Smooth muscle cell of the coronary artery (primary cell): ENCODE data around the gene TMEM11. TPM values are rescaled to one million over a fixed set of nuclear protein-coding genes. Genes with fewer than 3 reads are reported as not detected.

Experiments
- total RNA-seq: library from RNA; depleted of rRNA; stranded (reverse); fragments of >200 nt; gene quantifications from 2 replicates; pipeline ENCODE4 v1.2.3, GENCODE V29; 2014; ENCODE audit warnings: low replicate concordance

TMEM11 gene
- total RNA-seq, result 16.3 and 20.7 TPM in 2 replicates

GRCh38 chr17:21214015-21214776 lies at the start of gene TMEM11:
TMEM11 (minus strand) TSS chr17:21214161; CDS start chr17:21214152, 9 bp downstream.

GRCh38 chr17:21252796-21253645 lies 39.1 kb upstream of the TMEM11 start, which contains the start of gene NATD1:
NATD1 (minus strand) TSS chr17:21253410; CDS start chr17:21253264, 146 bp downstream.

Other genes starting within 250 kb of the TMEM11 start
- gene USP22, start 171.2 kb downstream of the TMEM11 start, total RNA-seq, result 200 and 230 TPM in 2 replicates
- 21.0 and 51.2 TPM in 2 replicates for gene DHRS7B, start 87.2 kb downstream of the TMEM11 start, total RNA-seq
- 2.5 and 3.4 TPM in 2 replicates for gene NATD1, start 39.2 kb upstream of the TMEM11 start, total RNA-seq
- 8.9 and 9.6 TPM in 2 replicates for gene MAP2K3, start 70.5 kb upstream of the TMEM11 start, total RNA-seq
- under 0.01 and 24.8 TPM in 2 replicates for gene KCNJ12, start 162.2 kb upstream of the TMEM11 start, total RNA-seq